ENCODE data around the gene NOTUM. TPM values are rescaled to one million over a fixed set of nuclear protein-coding genes. Genes with fewer than 3 reads are reported as not detected.
A peak's percentile ranks its signal among the peaks of the same experiment; 100 is the strongest.

Gene NOTUM
- total RNA-seq, 2 experiments from 2014 or later = 0.88 to 4.4 TPM

- intact Hi-C loops (cut with micrococcal nuclease; ENCODE audit: unreplicated experiment) = loop anchor here (1.0 to 5.0 kb wide), 3 partner anchors 9 to 134 kb away; partner anchors contain the start of genes ALYREF, ANAPC11 and ASPSCR1
- no TSS peak for BruUV-seq (replicated peaks)
- Histone ChIP-seq H4K20me1 (ENCODE audit: insufficient read depth, low read length) (no peaks in the 10 kb centered on the region), H3K27ac (ENCODE audit: low read depth, low read length, poor library complexity, severe bottlenecking) (peak overlapping the region; percentile 36), H3K9me3 (ENCODE audit: low read length) (peaks cover 6% of the 10 kb centered on the region; the same call in 1 of the 2 replicates), H2AFZ (ENCODE audit: low read length) (peak overlapping the region; percentile 69), H3K4me1 (ENCODE audit: insufficient read depth, low read length, poor library complexity, severe bottlenecking) (peaks cover 29% of the 10 kb centered on the region), H3K79me2 (ENCODE audit: insufficient read depth, low read depth, low read length) (no peaks in the 10 kb centered on the region), H3K4me2 (ENCODE audit: low read length) (peak overlapping the region; percentile 90), H3K4me3 (ENCODE audit: low read depth, low read length, poor library complexity, severe bottlenecking) (peak overlapping the region; percentile 68), H3K9me2 (ENCODE audit: insufficient read depth, low read length) (no peaks in the 10 kb centered on the region), H3K36me3 (ENCODE audit: insufficient read depth, low read length) (no peaks in the 10 kb centered on the region)
- CTCF ChIA-PET (ENCODE audit: unreplicated experiment) = interaction anchor here (1.3 kb wide), 1 partner anchor 53 kb away, joined by 3 read pairs; no protein-coding TSS in a partner anchor
- TF ChIP-seq CTCF (conservative IDR thresholded peaks at IDR 0.05; ENCODE audit: low read length) (no peak), EZH2phosphoT487 (IDR thresholded peaks at IDR 0.05; ENCODE audit: borderline replicate concordance, low read depth, low read length) (no peak)
- POLR2A ChIA-PET = interaction anchor here (0.5 to 2.1 kb wide), 3 partner anchors 8 to 398 kb away, joined by 5 to 7 read pairs (median 6); no protein-coding TSS in a partner anchor
- no peak for DNase-seq (ENCODE audit: low spot score)
These were observed 7.4 kb upstream of the NOTUM start for GRCh38 chr17:81968396-81968745.

DNA sequence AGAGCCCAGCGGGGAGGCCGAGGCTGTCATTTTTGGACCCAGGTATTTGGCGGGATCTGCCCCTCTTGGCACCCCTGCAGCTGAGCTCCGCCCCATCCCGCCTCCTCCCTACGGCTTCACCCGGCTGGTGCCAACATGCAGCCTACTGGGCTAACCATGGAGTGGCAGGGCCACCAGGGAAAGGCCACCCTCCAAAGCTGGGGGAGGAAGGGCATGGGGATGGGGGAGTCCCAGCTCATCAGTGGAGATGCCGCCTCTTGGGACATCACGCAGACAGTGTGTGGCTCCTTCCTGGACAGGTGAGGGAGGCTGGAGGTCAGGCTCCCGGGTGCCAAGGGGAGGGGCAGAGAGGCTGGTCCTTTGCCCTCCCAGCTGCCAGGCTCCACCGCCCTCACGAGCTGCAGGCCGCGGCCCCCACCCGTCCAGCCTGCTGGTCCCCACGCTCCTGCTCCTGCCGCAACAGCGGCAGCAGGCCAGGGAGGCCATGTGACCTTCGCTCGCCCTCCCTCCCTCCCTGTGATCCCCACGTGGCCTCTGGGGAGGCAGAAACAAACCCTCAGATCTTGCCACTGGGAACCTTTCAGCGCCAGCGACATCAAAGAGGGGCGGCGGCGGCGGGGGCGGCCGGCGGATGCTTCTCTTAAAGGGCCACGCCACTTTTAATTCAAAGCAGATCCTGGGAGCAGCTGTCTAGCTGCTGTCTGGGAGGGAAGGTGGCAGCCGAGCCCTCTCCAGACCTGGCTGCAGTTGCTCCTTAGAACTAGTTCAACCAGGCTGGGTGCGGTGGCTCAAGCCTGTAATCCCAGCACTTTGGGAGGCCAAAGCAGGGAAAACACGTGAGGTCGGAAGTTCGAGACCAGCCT is 6.8 kb upstream of the NOTUM start:
- H3K4me3 ChIP-seq (ENCODE audit: low read depth, low read length, poor library complexity, severe bottlenecking) = peak overlapping the region; percentile 68
- POLR2A ChIA-PET = interaction anchor here (0.5 to 2.1 kb wide), 5 partner anchors 8 to 539 kb away, joined by 3 to 7 read pairs (median 4); no protein-coding TSS in a partner anchor
- H3K27ac ChIP-seq (ENCODE audit: low read depth, low read length, poor library complexity, severe bottlenecking) = peak overlapping the region; percentile 44
- peaks cover 29% of the 10 kb centered on the region for H3K4me1 ChIP-seq (ENCODE audit: insufficient read depth, low read length, poor library complexity, severe bottlenecking)
- no peaks in the 10 kb centered on the region for H4K20me1 ChIP-seq (ENCODE audit: insufficient read depth, low read length)
- BruUV-seq (replicated peaks) = no TSS peak
- H2AFZ ChIP-seq (ENCODE audit: low read length) = peak overlapping the region; percentile 69
- no peaks in the 10 kb centered on the region for H3K79me2 ChIP-seq (ENCODE audit: insufficient read depth, low read depth, low read length)
- TF ChIP-seq CTCF (conservative IDR thresholded peaks at IDR 0.05; ENCODE audit: low read length) (no peak), EZH2phosphoT487 (IDR thresholded peaks at IDR 0.05; ENCODE audit: borderline replicate concordance, low read depth, low read length) (no peak)
- intact Hi-C loops (cut with micrococcal nuclease; ENCODE audit: unreplicated experiment) = loop anchor here (1.0 to 5.0 kb wide), 4 partner anchors 10 to 135 kb away; partner anchors contain the start of genes ALYREF, ANAPC11, ASPSCR1 and CENPX
- H3K9me3 ChIP-seq (ENCODE audit: low read length) = 0 out of 2 replicates have a peak, but pooled peaks cover 4% of the 10 kb centered on the region
- H3K4me2 ChIP-seq (ENCODE audit: low read length) = peak overlapping the region; percentile 90
- DNase-seq (ENCODE audit: low spot score) = peak; percentile 97
- H3K9me2 ChIP-seq (ENCODE audit: insufficient read depth, low read length) = no peaks in the 10 kb centered on the region
- CTCF ChIA-PET (ENCODE audit: unreplicated experiment) = interaction anchor here (0.5 to 1.3 kb wide), 2 partner anchors 12 to 53 kb away, joined by 3 to 9 read pairs; no protein-coding TSS in a partner anchor
- no peaks in the 10 kb centered on the region for H3K36me3 ChIP-seq (ENCODE audit: insufficient read depth, low read length)
